Fibroblast of peridontal ligament (primary cell): ENCODE data around the gene SIM2.

Experiments used
- DNase-seq: peaks from one replicate; pipeline ENCODE4 v3.0.0-alpha.2; 2010; ENCODE audit errors: extremely low read depth

SIM2 gene

DNA sequence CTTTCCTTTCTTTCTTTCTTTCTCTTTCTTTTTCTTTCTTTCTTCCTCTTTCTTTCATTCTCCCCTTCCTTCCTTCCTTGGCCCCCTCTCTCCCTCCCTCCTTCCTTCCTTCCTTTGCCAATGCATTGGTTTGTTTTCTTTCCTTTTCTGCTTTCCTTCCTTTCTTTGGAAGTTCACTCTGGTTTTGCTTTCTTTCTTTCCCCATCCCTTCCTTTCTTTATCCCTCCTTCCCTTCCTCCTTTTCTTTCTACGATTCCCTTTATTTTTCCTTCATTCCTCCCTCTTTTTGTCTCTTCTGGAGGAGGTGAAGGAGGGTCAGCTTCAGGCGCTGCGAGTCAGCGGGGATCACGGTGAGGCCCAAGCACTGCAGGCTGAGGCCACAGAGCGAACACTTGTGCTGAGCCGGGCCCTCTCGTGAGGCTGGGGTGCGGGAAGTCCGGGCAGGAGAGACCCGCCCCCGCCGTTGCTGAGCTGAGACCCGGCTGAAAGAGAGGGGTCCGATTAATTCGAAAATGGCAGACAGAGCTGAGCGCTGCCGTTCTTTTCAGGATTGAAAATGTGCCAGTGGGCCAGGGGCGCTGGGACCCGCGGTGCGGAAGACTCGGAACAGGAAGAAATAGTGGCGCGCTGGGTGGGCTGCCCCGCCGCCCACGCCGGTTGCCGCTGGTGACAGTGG is 1.5 kb downstream of the SIM2 start:
- DNase-seq = no peak

GRCh38 chr21:36700971-36701755 is 2.2 kb downstream of the SIM2 start:
- no peak for DNase-seq

- DNase-seq = no peak
Measured at GRCh38 chr21:36701756-36702621, 3.1 kb downstream of the SIM2 start.

- no peak for DNase-seq
Measured at GRCh38 chr21:36702622-36702968, 3.7 kb downstream of the SIM2 start.

- DNase-seq = no peak
Measured at GRCh38 chr21:36703123-36703522, 4.2 kb downstream of the SIM2 start.

DNA sequence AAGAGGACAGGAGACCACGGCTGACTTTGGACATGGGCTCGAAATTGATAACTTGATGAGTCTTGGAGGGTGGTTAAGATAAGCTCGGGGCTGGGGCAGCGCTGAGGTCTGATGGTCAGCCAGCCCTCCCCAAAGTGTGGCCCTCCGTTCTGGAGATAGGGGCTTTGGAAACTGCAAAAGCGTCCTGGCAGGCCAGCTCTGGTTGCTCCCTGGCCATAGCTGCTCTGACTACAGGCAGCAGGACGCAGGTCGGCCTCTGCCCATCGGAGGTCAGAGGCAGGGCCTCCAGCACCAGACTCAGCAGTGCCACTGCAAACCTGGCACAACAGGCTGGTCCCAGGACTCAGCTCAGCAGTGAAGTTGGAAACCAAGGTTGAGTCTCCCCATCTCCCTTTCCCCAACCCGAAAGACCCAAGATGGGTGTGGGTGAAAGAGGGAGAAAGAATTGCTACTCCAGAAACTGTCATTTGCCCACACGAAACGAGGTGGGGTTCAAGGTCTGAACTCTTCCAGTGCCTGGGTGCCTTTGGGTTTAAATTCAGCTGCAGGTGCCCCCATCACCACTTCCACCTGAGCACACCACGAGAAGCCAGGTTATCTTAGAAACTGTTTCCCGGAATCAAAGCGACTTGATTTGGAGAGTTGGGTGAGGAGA is 4.8 kb downstream of the SIM2 start:
- no peak for DNase-seq

GRCh38 chr21:36704281-36704957 is 5.5 kb downstream of the SIM2 start:
- no peak for DNase-seq

- DNase-seq = no peak
Measured at GRCh38 chr21:36704958-36705678, 6.2 kb downstream of the SIM2 start.

- DNase-seq = no peak
Measured at GRCh38 chr21:36705679-36706481, 7.0 kb downstream of the SIM2 start.

- DNase-seq = no peak
Measured at GRCh38 chr21:36706482-36706852, 7.6 kb downstream of the SIM2 start.

GRCh38 chr21:36706951-36707762 is 8.2 kb downstream of the SIM2 start:
- DNase-seq = peak; percentile 16

- DNase-seq = no peak
Measured at GRCh38 chr21:36707763-36708285, 8.9 kb downstream of the SIM2 start.

- DNase-seq = no peak
Measured at GRCh38 chr21:36708286-36709029, 9.5 kb downstream of the SIM2 start.

DNA sequence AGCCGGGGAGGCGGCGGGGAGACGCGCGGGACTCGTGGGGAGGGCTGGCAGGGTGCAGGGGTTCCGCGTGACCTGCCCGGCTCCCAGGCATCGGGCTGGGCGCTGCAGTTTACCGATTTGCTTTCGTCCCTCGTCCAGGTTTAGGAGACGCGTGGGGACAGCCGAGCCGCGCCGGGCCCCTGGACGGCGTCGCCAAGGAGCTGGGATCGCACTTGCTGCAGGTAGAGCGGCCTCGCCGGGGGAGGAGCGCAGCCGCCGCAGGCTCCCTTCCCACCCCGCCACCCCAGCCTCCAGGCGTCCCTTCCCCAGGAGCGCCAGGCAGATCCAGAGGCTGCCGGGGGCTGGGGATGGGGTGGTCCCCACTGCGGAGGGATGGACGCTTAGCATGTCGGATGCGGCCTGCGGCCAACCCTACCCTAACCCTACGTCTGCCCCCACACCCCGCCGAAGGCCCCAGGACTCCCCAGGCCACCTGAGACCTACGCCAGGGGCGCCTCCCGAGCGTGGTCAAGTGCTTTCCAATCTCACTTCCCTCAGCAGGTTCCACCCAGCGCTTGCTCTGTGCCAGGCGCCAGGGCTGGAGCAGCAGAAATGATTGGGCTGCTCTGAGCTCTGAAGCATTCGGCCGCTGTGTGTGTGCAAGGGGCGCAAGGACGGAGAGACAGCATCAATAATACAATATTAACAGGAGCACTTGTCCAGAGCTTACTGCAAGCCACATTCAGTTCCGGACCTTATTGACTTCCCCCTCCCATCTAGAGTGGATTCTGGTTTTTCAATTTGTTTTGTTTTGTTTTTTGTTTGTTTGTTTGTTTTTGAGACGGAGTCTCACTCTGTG is 10.3 kb downstream of the SIM2 start:
- no peak for DNase-seq

DNA sequence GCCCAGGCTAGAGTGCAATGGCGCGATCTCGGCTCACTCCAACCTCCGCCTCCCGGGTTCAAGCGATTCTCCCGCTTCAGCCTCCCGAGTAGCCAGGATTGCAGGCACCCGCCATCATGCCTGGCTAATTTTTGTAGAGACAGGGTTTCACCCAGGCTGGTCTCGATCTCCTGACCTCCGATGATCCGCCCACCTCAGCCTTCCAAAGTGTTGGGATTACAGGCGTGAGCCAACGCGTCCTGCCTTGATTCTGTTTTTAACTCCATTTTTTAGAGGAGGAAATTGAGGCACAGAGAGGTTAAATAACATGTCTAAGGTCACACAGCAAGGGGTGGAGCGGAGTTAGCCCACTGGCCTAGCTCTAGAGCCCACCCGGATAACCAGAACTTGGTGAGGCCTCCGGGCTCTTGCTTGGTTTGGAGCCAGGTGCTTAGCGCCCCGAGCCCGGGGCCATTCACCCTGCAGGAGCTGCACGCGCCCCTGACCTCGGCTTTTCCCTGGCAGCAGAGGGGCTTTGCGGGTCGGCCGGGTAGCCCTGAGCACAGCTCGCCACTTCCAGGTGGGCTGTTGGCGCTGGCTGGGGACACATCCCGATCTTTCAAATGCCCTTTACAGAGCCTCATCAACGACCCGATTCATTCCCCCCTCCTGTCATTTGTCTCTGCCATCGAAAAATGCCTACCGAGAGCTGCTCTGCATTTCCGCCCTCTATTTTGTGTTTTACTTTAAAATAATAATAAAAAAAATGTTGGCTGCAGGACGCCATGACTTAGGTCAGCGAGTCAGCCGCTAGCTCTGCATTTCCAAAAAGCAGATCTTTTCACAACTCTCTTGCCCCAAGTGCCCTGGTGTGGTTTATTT is 11.2 kb downstream of the SIM2 start:
- DNase-seq = no peak

- DNase-seq = no peak
Measured at GRCh38 chr21:36710729-36711048, 11.8 kb downstream of the SIM2 start.
